CD4-positive, CD25-positive, alpha-beta regulatory T cell (primary cell): ENCODE measurements around the gene PCNT. TPM values are rescaled to one million over a fixed set of nuclear protein-coding genes. Genes with fewer than 3 reads are reported as not detected.

Source experiments
- ATAC-seq, 2 donors: fragments of 150-1000 bp; cut with Tn5 transposase; one replicate each; pipeline ENCODE4 v1.10.0; 2021; ENCODE audit warnings: low read depth in 2 of 2, moderate number of reproducible peaks in 2 of 2, moderate library complexity in 1 of 2
- DNase-seq, 3 donors: peaks; one replicate each; pipeline versions ENCODE4 v3.0.0 to v3.0.0-alpha.2; 2012 to 2022; ENCODE audit warnings: mixed read lengths in 1 of 3
- H3K27ac ChIP-seq: one replicate; pipeline ENCODE4 v1.7.0; 2013; ENCODE audit warnings: mild to moderate bottlenecking, low read length; ENCODE audit not compliant: insufficient read depth, poor library complexity, severe bottlenecking
- H3K27me3 ChIP-seq: one replicate; pipeline ENCODE4 v1.7.0; 2013; ENCODE audit warnings: low read length; ENCODE audit not compliant: control insufficient read depth, insufficient read depth
- H3K36me3 ChIP-seq: one replicate; pipeline ENCODE4 v1.7.0; 2013; ENCODE audit warnings: mild to moderate bottlenecking, low read length, moderate library complexity; ENCODE audit not compliant: control insufficient read depth, insufficient read depth
- H3K4me1 ChIP-seq: 2 replicates; pipeline ENCODE4 v1.7.0; 2013; ENCODE audit warnings: mild to moderate bottlenecking, low read length; ENCODE audit not compliant: insufficient read depth, control insufficient read depth, poor library complexity, severe bottlenecking
- H3K4me3 ChIP-seq: one replicate; pipeline ENCODE4 v1.7.0; 2013; ENCODE audit warnings: low read depth, mild to moderate bottlenecking, low read length, moderate library complexity
- H3K9me3 ChIP-seq, 2 experiments: 1 replicate in 1 of 2; 2 replicates in 1 of 2; pipeline ENCODE4 v1.7.0; 2013; ENCODE audit warnings: low read length in 2 of 2, mild to moderate bottlenecking in 1 of 2, moderate library complexity in 1 of 2; ENCODE audit not compliant: control insufficient read depth in 2 of 2
- H3K27ac Mint-ChIP-seq, 3 donors: one replicate each; pipeline ENCODE4 v1.8.0; 2020 to 2022; ENCODE audit warnings: mild to moderate bottlenecking in 3 of 3, mixed read lengths in 3 of 3, moderate library complexity in 2 of 3
- H3K27me3 Mint-ChIP-seq: one replicate; pipeline ENCODE4 v1.8.0; 2022; ENCODE audit warnings: mild to moderate bottlenecking, mixed read lengths
- H3K36me3 Mint-ChIP-seq: one replicate; pipeline ENCODE4 v1.8.0; 2020; ENCODE audit warnings: mixed read lengths
- H3K4me1 Mint-ChIP-seq, 4 donors: one replicate each; pipeline ENCODE4 v1.8.0; 2020 to 2022; ENCODE audit warnings: mixed read lengths in 4 of 4, mild to moderate bottlenecking in 1 of 4
- H3K4me3 Mint-ChIP-seq, 4 donors: one replicate each; pipeline ENCODE4 v1.8.0; 2020 to 2022; ENCODE audit warnings: mild to moderate bottlenecking in 4 of 4, mixed read lengths in 4 of 4, moderate library complexity in 3 of 4
- H3K9me3 Mint-ChIP-seq, 7 donors: one replicate each; pipeline ENCODE4 v1.8.0; 2020 to 2022; ENCODE audit warnings: mixed read lengths in 7 of 7, mild to moderate bottlenecking in 3 of 7, moderate library complexity in 2 of 7
- polyA plus RNA-seq, 4 donors: library from polyadenylated mRNA; unstranded; fragments of 300-500 nt; fragmentation: Illumina TruSeq; gene quantifications; one replicate each; pipeline ENCODE4 v1.2.3, GENCODE V29; 2021
- total RNA-seq: library from RNA; stranded (reverse); gene quantifications from one replicate; pipeline ENCODE4 v1.2.3, GENCODE V29; 2022

Gene PCNT
- total and polyA plus RNA-seq, 5 donors from 2014 or later: 5.3 to 64.5 (median 10.5) TPM

DNA sequence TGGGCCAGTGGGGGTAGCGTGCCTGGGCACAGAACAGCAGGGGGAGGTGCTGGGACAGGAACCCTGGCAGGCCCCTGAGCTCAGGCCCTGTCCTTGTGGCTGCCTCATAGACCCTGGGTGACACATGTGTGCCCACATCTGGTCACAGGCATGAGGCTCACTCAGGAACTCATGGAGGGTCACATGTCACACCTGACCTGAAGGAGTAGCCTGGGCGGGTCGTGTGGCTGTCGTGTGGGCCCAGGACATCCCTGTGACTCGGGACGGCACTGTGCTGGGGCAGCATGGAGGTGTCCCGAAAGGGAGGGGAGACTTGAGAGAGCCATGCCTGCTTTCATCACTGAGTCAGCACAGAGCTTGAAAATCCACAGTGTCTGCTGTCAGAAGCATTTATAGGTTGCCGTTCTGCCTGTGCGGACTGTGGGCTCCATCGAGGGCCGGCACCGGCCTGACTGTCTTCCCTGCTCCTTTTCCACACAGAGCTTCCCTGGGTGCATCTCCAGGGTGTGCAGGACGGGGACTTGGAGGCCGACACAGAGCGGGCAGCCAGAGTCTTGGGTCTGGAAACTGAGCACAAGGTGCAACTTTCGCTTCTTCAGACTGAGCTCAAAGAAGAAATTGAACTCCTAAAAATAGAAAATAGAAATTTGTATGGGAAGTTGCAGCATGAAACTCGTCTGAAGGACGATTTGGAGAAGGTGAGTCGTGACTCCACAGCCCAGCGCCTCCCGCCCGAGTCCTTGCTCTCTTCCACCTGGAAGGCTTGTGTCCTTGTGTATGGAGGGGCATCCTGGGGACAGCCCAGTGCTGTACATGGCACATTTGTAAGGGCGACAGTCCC lies 32.8 kb downstream of the PCNT start:
- no peaks in the 10 kb centered on the region for H3K9me3 ChIP-seq
- Mint-ChIP-seq H3K4me1 (peaks cover 0 to 5% (median 3%) of the 10 kb centered on the region in 4 donors), H3K9me3 (no peaks in the 10 kb centered on the region), H3K4me3 (no peak overlapping the region), H3K27me3 (no peaks in the 10 kb centered on the region), H3K36me3 (peaks cover 35% of the 10 kb centered on the region), H3K27ac (peak overlapping the region in 1 of 3 donors; percentile 20)
- peaks cover 61% of the 10 kb centered on the region for H3K36me3 ChIP-seq
- no peak overlapping the region for H3K27ac ChIP-seq
- ATAC-seq: no peak
- no peak overlapping the region for H3K4me3 ChIP-seq
- DNase-seq: no peak
- H3K4me1 ChIP-seq: no peaks in the 10 kb centered on the region
- H3K27me3 ChIP-seq: no peaks in the 10 kb centered on the region

DNA sequence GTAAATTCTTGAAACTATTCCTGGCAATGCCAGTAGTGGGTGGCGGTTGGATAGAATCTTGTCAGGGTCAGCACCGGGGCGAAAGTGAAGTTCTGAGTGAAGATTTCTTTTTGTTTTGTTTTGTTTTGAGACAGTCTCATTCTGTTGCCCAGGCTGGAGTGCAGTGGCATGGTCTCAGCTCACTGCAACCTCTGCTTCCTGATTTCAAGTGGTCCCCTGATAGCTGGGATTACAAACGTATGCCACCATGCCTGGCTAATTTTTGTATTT lies 33.3 kb downstream of the PCNT start:
- H3K4me1 ChIP-seq: no peaks in the 10 kb centered on the region
- H3K27ac Mint-ChIP-seq: peak overlapping the region in 1 of 3 donors; percentile 20
- no peaks in the 10 kb centered on the region for H3K9me3 Mint-ChIP-seq
- ATAC-seq (no peak), DNase-seq (no peak)
- no peak overlapping the region for H3K4me3 ChIP-seq
- H3K27me3 Mint-ChIP-seq: no peaks in the 10 kb centered on the region
- peaks cover 0 to 5% (median 3%) of the 10 kb centered on the region in 4 donors for H3K4me1 Mint-ChIP-seq
- no peak overlapping the region for H3K27ac ChIP-seq
- no peak overlapping the region for H3K4me3 Mint-ChIP-seq
- no peaks in the 10 kb centered on the region for H3K27me3 ChIP-seq
- H3K36me3 ChIP-seq: peaks cover 63% of the 10 kb centered on the region
- peaks cover 39% of the 10 kb centered on the region for H3K36me3 Mint-ChIP-seq
- no peaks in the 10 kb centered on the region for H3K9me3 ChIP-seq

DNA sequence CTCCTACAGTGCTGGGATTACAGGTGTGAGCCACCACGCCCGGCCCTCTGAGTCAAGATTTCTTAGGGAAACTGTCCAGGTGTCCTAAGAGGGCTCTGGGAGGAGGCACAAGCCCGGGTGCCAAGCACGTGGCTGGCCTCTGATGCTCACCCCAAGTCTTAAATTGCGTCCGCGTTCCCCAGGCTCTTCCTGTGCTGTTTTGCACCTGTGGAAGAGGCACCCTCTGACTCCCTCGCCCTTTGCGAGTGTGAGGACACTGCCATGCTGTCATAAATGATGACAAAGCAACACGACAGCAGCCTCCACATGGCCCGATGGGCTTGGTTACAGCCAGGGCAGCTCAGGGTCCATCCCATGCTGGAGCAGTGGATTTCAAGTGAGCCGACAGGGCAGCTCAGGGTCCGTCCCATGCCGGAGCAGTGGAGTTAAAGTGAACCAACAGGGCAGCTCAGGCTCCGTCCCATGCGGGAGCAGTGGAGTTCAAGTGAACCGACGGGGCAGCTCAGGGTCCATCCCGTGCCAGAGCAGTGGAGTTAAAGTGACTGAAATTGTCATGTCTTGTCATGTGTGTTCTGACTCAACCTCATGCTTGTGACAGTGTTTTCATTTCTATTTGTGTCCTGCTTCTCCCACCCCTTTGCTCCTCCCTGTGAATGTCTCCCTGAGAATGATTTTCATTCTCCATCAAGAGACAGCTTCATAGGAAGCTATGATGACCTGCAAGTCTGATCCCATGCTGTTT lies 33.9 kb downstream of the PCNT start:
- Histone ChIP-seq H3K27me3 (no peaks in the 10 kb centered on the region), H3K9me3 (no peaks in the 10 kb centered on the region), H3K4me3 (no peak overlapping the region), H3K27ac (no peak overlapping the region), H3K36me3 (peaks cover 63% of the 10 kb centered on the region), H3K4me1 (no peaks in the 10 kb centered on the region)
- DNase-seq (no peak), ATAC-seq (no peak)
- peaks cover 41% of the 10 kb centered on the region for H3K36me3 Mint-ChIP-seq
- no peak overlapping the region for H3K4me3 Mint-ChIP-seq
- no peaks in the 10 kb centered on the region for H3K27me3 Mint-ChIP-seq
- peaks cover 0 to 7% (median 3%) of the 10 kb centered on the region in 4 donors for H3K4me1 Mint-ChIP-seq
- no peaks in the 10 kb centered on the region for H3K9me3 Mint-ChIP-seq
- H3K27ac Mint-ChIP-seq: peak overlapping the region in 2 of 3 donors; percentile 29 to 55

DNA sequence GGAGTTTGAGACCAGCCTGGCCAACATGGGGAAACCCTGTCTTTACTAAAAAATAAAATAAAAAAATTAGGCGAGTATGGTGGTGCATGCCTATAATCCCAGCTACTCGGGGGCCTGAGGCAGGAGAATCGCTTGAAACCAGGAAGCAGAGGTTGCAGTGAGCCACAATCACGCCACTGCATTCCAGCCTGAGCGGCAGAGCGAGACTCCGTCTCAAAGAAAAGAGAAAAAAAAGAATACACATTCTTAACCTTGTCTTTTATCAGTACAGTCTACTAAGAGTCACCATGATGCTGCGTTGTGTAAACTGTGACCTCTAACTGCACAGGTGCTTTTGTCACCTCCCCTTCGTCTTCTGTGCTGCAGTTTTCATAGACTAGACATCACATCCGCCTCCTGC lies 37.2 kb downstream of the PCNT start:
- no peak for DNase-seq
- Mint-ChIP-seq H3K9me3 (peaks cover 0 to 1% (median 0%) of the 10 kb centered on the region in 7 donors), H3K36me3 (peaks cover 42% of the 10 kb centered on the region), H3K4me3 (no peak overlapping the region), H3K27me3 (no peaks in the 10 kb centered on the region), H3K27ac (no peak overlapping the region), H3K4me1 (peaks cover 0 to 10% (median 5%) of the 10 kb centered on the region in 4 donors)
- Histone ChIP-seq H3K27ac (no peak overlapping the region), H3K9me3 (no peaks in the 10 kb centered on the region), H3K4me1 (no peaks in the 10 kb centered on the region), H3K36me3 (peaks cover 56% of the 10 kb centered on the region), H3K4me3 (no peak overlapping the region), H3K27me3 (no peaks in the 10 kb centered on the region)
- ATAC-seq: no peak

DNA sequence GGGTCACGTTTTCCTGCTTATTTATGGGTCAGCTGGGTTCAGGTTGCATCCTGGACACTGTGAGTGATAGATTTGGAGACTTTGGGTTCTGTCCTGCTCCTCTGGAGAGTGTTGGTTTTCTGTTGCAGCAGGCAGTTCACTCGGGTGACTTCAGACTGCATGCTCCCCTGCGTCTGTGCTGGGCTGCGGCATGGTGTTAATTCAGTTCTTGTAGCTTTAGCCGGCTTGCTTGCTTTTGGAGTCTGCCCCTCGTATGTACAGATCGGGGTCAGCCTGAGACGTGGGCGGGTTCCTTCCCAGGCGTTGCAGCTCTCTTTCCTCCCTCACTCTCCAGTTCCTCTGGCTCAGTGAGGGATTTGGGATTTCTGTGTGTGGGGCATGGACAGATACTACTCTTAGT lies 38.0 kb downstream of the PCNT start:
- H3K36me3 Mint-ChIP-seq: peaks cover 42% of the 10 kb centered on the region
- ATAC-seq (no peak), DNase-seq (no peak)
- peaks cover 0 to 10% (median 5%) of the 10 kb centered on the region in 4 donors for H3K4me1 Mint-ChIP-seq
- H3K27ac Mint-ChIP-seq: peak overlapping the region in 1 of 3 donors; percentile 38
- Histone ChIP-seq H3K27me3 (no peaks in the 10 kb centered on the region), H3K36me3 (peaks cover 60% of the 10 kb centered on the region), H3K9me3 (no peaks in the 10 kb centered on the region), H3K4me3 (no peak overlapping the region), H3K27ac (no peak overlapping the region), H3K4me1 (no peaks in the 10 kb centered on the region)
- peaks cover 0 to 1% (median 0%) of the 10 kb centered on the region in 7 donors for H3K9me3 Mint-ChIP-seq
- no peak overlapping the region for H3K4me3 Mint-ChIP-seq
- H3K27me3 Mint-ChIP-seq: no peaks in the 10 kb centered on the region

DNA sequence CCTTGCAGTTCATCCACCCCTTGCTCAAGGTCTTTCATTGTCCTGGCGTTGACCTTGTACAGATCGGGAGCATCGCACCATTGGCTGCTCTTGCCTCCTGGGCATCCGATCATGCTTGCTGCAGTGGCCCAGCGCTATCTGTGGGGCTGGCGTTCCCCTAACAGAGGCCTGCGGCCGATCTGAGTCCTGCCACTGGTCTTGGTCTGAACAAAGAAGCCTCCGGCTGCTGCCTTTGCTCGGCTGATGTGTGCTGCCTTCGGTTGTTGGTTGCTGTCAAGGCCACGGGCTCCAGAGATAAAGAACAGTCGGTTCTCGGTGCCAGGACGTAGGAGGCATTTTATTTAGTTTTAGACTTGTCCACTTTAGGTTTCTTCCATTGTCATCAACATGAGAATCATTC lies 39.0 kb downstream of the PCNT start:
- Mint-ChIP-seq H3K4me1 (peaks cover 0 to 14% (median 5%) of the 10 kb centered on the region in 4 donors), H3K27ac (no peak overlapping the region), H3K9me3 (peaks cover 0 to 1% (median 0%) of the 10 kb centered on the region in 7 donors), H3K27me3 (no peaks in the 10 kb centered on the region), H3K36me3 (peaks cover 34% of the 10 kb centered on the region), H3K4me3 (no peak overlapping the region)
- H3K9me3 ChIP-seq: no peaks in the 10 kb centered on the region
- H3K4me1 ChIP-seq: no peaks in the 10 kb centered on the region
- H3K4me3 ChIP-seq: no peak overlapping the region
- DNase-seq: no peak
- ATAC-seq: no peak
- H3K36me3 ChIP-seq: peaks cover 58% of the 10 kb centered on the region
- H3K27me3 ChIP-seq: no peaks in the 10 kb centered on the region
- H3K27ac ChIP-seq: no peak overlapping the region

DNA sequence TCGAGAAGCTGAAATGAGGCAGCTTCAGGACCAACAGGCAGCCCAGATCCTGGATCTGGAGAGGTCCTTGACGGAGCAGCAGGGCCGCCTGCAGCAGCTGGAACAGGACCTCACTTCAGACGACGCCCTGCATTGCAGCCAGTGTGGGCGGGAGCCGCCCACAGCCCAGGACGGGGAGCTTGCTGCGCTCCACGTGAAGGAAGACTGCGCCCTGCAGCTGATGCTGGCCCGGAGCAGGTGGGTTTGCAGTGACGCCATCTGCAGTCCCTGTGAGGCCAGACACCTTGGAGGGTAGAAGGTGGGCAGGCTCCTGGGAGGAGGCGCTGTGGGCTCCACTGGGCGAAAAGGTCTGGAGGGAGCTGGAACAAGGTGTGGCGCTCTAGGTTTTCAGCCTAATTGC lies 39.7 kb downstream of the PCNT start:
- DNase-seq (no peak), ATAC-seq (no peak)
- Mint-ChIP-seq H3K9me3 (peaks cover 0 to 1% (median 0%) of the 10 kb centered on the region in 7 donors), H3K4me1 (peaks cover 0 to 16% (median 8%) of the 10 kb centered on the region in 4 donors), H3K4me3 (no peak overlapping the region), H3K27ac (no peak overlapping the region), H3K36me3 (peaks cover 32% of the 10 kb centered on the region), H3K27me3 (no peaks in the 10 kb centered on the region)
- Histone ChIP-seq H3K9me3 (no peaks in the 10 kb centered on the region), H3K4me1 (peaks cover 5% of the 10 kb centered on the region), H3K27me3 (no peaks in the 10 kb centered on the region), H3K4me3 (no peak overlapping the region), H3K27ac (no peak overlapping the region), H3K36me3 (peaks cover 55% of the 10 kb centered on the region)
